CD4-positive, alpha-beta T cell treated with Interleukin-21 for 1 hour (primary cell): Measurements from ENCODE around the gene MIDN.
A peak's percentile ranks its signal among the peaks of the same experiment; 100 is the strongest.

Experiments
- DNase-seq: peaks from one replicate; pipeline ENCODE4 v3.0.0-alpha.2; 2020

The MIDN gene

DNA sequence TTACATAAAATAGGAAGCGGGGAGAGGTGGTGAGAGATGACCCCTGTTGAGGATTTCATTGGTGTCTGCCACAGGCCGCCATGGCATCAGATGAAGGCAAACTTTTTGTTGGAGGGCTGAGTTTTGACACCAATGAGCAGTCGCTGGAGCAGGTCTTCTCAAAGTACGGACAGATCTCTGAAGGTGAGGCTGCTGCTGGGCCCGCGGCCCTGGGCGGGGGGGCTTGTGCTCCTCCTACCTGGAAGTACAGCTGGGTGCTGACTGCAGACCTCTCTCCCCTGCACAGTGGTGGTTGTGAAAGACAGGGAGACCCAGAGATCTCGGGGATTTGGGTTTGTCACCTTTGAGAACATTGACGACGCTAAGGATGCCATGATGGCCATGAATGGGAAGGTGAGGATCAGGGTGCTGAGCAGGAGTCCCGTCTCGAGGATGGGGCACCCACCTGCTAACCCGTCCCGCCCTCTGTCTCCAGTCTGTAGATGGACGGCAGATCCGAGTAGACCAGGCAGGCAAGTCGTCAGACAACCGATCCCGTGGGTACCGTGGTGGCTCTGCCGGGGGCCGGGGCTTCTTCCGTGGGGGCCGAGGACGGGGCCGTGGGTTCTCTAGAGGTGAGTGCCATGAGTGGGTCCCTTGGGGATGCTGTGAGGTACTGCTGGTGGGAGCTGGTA is 22.6 kb downstream of the MIDN start:
- peak; percentile 19 for DNase-seq

DNA sequence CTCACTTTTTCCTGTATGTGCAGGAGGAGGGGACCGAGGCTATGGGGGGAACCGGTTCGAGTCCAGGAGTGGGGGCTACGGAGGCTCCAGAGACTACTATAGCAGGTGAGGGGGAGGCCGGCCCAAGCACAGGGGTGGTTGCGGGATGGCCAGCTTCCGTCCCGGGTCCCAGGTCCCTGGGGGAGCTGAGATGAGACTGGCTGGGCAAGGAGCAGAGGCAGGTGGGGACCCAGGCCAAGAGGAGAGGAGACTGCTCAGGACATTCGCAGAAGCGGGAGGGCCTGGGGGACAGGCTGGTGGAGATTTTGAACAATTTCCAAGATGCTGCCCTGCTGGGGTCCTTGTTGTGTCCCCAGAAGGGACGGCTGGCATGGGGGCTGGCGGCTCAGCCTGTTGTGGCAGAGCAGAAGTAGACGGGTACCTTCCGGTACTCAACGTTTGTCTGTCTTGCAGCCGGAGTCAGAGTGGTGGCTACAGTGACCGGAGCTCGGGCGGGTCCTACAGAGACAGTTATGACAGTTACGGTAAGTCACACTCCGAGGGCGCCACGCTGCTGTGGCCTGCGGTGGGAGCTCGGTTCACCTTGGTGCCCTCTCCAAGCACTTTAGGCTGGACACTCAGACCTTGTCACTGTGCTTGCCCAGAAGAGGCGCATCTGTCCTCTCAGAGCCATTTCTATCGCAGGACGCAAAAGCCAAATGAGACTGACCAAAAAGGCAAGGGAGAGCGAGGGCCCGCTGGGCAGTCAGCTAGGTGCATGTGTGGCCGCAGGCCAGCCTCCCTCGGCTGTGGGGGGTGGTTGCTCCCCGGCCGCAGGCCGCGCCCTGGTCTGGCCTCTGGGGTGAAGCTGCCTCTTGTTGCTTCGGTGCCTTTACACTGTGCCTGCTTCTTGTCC is 23.4 kb downstream of the MIDN start:
- no peak for DNase-seq

DNA sequence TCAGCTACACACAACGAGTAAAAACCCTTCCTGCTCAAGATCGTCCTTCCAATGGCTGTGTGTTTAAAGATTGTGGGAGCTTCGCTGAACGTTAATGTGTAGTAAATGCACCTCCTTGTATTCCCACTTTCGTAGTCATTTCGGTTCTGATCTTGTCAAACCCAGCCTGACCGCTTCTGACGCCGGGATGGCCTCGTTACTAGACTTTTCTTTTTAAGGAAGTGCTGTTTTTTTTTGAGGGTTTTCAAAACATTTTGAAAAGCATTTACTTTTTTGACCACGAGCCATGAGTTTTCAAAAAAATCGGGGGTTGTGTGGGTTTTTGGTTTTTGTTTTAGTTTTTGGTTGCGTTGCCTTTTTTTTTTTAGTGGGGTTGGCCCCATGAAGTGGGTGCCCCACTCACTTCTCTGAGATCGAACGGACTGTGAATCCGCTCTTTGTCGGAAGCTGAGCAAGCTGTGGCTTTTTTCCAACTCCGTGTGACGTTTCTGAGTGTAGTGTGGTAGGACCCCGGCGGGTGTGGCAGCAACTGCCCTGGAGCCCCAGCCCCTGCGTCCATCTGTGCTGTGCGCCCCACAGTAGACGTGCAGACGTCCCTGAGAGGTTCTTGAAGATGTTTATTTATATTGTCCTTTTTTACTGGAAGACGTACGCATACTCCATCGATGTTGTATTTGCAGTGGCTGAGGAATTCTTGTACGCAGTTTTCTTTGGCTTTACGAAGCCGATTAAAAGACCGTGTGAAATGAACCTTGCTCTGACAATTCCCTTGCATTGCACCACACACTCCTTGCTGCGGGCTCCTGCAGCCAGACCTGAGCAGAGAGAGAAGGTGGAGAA is 24.3 kb downstream of the MIDN start:
- DNase-seq = no peak

GRCh38 chr19:1273263-1274041 is 25.1 kb downstream of the MIDN start:
- DNase-seq = no peak

DNA sequence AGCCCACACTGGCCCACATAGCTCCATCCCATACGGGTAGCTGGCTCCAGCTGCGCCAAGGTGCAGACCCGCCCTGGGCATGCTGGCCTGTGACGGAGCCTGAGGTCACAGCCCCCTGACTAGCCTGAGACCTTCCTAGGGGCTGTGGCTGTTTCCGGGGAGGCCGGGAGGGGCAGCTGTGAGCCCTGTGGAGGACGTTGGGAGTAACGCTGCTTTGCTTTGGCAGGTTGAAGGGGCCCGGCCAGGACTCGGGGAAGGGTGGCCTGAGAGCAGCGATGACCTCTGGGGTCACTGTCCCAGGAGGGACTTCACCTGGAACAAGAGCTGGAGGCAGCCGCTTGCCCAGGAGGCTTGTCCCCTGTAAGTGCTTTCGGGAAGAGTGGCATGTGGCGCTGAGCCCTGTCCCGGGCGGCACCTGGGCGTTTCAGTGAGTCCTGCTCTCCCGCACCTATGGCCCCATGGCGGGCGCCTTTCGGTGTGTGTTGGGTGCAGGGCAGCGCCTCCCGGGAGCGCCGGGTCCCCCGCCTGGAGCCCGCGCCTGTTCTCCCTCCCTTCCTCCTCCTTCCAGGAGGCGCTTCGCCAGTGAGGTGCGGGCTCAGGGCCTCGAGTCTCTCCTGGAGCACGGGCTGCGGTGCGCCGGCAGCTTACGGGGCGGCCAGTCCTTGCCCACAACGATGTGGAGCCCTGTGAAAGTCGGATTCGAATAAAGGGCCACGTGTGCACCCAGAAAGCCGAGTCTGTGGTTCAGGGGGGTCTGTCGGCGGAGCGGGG is 25.9 kb downstream of the MIDN start:
- DNase-seq = no peak

DNA sequence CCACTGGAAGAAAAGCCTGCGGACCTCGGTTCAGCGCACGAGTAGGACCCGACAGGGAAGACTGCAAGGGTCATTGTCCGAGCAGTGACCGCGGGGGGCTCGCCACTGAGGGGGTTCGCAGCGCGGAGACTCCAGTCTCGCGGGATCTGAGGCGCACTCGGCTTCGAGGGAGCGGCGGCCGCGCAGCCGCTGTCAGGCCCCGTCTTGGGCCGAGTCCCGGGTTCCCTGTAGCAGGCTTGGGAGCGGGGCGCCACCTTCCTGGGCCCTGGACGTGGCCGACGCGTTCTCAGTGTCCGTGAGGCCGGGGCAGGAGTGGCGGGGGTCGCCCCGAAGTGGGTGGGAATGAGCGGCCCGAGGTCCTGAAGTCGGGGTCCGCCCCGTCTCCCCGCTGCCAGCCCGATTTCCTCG is 26.5 kb downstream of the MIDN start:
- DNase-seq = peak; percentile 17

DNA sequence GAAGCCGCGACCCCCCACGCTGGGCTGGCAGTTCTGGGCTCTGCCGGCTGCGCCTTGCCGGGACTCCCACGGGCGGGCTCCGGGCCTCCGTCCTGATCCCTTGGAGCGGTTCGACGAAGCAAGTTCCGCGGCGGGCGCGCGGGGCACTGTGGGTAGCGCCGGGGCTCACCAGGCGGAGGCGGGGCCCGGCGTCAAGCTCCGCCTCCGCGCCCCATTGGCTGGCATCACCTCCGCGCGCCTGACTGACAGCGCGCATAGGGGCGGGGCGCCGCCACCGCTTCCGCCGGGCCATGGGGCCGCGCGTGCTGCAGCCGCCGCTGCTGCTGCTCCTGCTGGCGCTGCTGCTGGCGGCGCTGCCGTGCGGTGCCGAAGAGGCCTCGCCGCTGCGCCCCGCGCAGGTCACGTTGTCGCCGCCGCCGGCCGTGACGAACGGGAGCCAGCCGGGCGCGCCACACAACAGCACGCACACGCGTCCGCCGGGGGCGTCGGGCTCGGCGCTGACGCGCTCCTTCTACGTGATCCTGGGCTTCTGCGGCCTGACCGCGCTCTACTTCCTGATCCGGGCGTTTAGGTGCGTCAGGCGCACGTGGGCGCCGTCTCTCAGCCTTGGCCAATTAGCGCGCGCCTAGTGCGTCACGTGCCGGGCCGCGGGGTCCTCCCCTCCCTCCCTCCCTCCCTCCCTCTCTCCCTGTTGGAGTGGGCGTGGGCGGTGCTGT is 27.0 kb downstream of the MIDN start, which contains the start of gene FAM174C:
Gene FAM174C, plus strand, starts transcription at position 271 of the 716 bp plus-strand sequence. Its CDS starts 20 bp downstream, at position 291.
- DNase-seq = peak; percentile 97

DNA sequence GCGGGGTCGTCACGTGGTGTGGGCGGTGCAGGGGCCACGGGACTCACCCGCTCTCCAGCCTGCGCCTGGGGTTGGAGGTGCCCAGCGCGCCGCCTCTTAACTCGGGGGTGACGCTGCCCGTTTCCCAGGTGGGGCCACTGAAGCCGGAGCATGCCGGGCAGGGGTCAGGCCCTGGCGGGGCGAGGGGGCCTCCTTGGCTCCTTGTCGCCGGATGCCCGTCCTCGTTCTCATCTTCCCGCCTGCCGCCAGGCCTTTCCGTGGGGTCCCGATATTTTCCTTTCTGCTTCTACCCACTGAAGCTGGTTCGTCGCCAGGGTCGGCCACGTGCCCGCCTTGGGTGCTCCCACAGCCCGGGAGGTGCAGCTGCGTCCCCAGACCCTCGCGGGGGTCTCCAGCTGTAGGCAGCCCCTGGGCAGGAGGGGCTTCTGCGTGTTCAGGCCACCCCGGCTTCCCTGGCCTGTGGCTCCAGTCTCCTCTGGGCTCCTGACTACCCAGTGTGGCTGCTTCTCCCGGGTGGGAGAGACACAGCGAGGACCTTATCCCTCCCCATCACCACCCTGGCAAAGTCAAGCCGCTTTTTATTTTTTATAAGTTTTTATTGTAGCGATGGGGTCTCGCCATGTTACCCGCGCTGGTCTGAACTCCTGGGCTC is 27.7 kb downstream of the MIDN start:
- DNase-seq = no peak

DNA sequence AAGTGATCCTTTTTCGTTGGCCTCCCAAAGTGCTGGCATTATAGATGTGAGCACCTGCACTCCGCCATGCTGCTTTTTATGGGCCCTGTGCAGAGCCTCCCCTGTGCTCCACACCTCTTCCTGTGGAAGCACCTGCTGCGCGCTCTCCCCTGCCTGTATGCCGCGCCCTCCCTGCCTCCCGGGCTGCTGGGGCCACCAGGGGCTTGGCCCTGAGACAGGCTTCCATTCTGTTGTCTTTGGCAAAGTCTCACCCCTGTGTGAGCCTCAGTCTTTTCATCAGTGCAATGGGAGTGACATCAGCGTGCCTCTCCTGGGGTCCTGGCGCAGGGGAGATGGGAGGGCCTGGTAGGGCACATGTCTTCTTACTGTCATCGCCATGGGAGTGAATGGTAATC is 28.2 kb downstream of the MIDN start:
- peak; percentile 41 for DNase-seq

DNA sequence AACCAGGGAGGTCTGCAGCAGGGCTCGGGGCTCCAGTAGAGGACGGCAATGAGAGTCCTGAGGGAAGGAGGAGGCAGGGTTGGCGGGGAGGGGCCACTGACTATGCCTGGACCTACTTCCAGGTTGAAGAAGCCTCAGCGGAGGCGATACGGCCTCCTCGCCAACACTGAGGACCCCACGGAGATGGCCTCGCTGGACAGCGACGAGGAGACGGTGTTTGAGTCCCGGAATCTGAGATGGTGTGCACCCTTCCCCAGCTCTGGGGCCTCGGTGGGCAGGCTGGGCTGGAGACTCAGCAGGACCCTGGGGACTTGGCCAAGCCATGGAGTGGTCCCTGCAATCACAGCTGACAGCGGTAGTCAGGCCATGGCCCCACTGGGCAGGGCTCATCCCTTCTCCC is 28.7 kb downstream of the MIDN start:
- DNase-seq = no peak

DNA sequence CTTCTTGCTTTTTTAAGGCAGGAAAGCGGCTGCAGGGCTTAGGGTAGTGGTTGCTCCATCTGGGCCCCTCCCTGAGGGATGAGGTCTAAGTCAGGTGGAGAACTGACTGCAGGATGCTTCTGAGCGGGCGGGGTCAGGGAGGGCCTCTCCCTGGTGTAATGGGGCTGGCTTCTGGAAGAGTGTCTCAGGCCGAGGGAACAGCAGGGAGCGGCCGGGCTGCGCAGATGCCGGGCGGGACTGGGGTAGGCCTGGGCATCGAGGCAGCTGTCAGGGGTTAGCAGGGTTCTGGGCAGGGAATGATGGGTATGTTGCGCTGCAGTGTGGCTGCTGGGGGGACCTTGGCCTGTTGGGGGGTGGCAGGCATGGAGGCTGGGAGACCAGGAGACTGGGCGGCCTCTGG is 29.7 kb downstream of the MIDN start:
- DNase-seq = no peak

GRCh38 chr19:1278713-1279660 is 30.6 kb downstream of the MIDN start:
- no peak for DNase-seq

- peak; percentile 83 for DNase-seq
Observed at GRCh38 chr19:1279782-1280341, 31.5 kb downstream of the MIDN start.

DNA sequence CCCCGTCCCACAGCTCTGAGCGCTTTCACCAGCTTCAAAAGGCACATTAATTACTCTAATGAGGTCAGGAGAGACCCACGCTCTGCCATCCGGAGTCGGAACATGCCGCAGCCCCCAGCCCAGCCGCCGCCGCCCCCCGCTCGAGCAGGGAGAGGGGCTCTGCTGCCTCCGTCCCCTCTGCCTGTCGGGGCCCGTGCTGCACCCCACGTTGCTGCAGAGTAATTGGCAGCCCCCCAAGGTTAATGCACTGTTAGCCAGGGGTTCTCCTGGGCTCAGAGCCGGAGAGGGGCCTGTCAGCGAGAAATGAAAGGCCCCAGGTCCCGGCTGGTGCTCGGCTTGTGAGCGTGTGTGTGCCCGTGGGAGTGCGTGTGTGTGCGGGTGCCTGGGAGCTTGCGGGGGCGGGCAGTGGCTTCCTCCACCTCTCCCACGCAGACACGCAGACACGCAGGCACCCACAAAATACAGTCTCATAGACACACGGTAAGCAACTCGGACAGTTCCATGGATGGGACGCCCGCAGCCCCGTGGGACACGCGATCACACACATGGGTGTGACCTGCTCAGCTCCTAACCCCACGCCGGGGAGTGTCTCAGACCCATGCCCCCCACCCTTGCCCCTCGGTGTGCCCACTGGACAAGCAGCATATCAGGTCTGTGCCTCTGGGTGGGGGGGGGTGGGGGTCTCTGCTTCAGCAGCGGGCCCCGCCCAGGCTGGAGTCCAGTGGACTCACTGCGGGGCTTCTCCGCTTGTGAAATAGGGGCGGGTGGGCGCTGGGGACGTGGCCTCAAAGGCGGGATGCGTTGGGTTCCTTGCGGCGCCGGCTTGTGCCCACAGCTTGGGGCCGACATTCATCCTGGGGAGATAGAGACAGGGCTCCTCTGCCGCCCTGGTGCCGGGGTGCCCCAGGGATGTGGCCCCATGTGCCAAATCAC is 32.5 kb downstream of the MIDN start:
- no peak for DNase-seq

GRCh38 chr19:1281569-1282287 is 33.3 kb downstream of the MIDN start:
- no peak for DNase-seq

DNA sequence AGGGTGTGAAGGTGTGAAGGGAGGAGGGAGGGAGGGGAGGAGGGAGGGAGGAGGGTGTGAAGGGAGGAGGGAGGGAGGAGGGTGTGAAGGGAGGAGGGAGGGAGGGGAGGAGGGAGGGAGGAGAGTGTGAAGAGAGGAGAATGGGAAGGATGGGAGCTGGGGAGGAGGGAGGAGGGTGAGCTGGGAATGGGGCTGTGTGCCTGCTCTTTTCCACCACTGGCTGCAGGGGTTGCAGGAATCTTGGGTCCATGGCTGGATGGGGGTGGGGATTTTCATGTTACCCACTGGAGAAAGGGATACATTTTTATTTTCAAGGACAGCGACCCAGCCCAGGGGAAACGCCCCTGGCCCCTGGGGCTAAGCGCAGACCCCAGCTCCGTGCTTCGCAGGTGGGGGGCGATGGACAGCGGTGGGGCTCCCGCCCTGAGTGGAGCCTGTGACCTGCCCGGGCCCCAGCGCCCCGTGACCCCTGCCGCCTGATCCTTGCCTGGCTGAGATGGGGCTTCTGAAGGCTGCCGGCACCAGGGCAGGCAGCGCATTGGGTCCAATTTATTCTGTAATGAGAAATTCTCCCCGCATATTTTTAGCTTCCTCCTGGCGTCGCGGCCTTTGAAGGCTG is 34.3 kb downstream of the MIDN start:
- DNase-seq = no peak
